ENCODE data around the gene TIE1.

TIE1 gene

GRCh38 chr1:43300378-43301094 lies at the start of gene TIE1:
TSS of gene TIE1 (plus strand) at chr1:43300982. CDS start at chr1:43301072, 90 bp downstream.
- no peak for FAIRE-seq

GRCh38 chr1:43251024-43251423 lies 49.8 kb upstream of the TIE1 start:
- FAIRE-seq (no peak), DNase-seq (ENCODE audit: low spot score) (no peak)

More at GRCh38 chr1:43300378-43301094, at the start of gene TIE1:
- no peak for DNase-seq (ENCODE audit: low spot score)

GRCh38 chr1:43252225-43252624 lies 48.6 kb upstream of the TIE1 start:
- FAIRE-seq = no peak

GRCh38 chr1:43253173-43253572 lies 47.6 kb upstream of the TIE1 start:
- DNase-seq (ENCODE audit: low spot score) = no peak
- FAIRE-seq = peak; percentile 82

More at GRCh38 chr1:43252225-43252624, 48.6 kb upstream of the TIE1 start:
- DNase-seq (ENCODE audit: low spot score) = no peak

GRCh38 chr1:43253876-43254275 lies 46.9 kb upstream of the TIE1 start:
- FAIRE-seq (no peak), DNase-seq (ENCODE audit: low spot score) (no peak)

DNA sequence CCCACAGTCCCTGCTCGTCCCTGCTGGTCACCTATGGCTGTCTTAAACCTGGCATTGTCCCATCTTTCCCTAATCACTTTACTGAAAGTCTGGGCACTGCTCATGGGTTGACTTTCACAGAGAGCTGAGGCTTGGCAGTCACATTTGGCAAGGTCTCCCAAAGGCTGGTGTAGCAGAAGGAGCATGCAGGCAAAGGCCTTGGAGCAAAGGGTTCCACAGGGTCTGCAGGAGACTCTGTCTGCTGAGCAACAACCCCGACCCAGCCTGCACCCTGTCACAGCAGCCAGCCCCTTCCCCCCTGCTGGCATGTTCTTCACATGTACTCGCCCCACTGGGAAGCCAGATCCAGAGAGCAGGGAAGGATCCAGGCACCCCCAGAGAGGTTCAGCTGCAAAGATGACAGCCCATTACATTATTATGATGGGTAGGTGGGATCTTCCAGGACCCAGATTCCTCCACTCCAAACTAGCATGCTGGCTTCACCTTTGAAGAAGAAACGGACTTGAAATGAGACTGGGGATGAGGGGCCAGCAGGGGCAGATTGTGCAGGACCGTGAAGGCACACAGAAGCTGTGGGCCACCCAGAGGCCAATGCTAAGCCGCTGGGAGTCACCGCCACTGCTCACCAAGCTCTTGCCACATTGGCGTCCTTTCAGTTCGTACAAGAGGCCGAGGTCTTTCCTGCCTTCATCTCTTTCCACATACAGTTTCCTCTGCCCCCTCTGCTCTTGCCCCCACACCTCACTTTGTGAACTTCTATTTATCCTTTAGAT lies 45.2 kb upstream of the TIE1 start:
- FAIRE-seq (no peak), DNase-seq (ENCODE audit: low spot score) (no peak)

- DNase-seq (ENCODE audit: low spot score) = no peak
- no peak for FAIRE-seq
Measured at GRCh38 chr1:43256675-43257570, 43.9 kb upstream of the TIE1 start.

GRCh38 chr1:43258370-43258769 lies 42.4 kb upstream of the TIE1 start:
- FAIRE-seq (peak; percentile 23), DNase-seq (ENCODE audit: low spot score) (no peak)

DNA sequence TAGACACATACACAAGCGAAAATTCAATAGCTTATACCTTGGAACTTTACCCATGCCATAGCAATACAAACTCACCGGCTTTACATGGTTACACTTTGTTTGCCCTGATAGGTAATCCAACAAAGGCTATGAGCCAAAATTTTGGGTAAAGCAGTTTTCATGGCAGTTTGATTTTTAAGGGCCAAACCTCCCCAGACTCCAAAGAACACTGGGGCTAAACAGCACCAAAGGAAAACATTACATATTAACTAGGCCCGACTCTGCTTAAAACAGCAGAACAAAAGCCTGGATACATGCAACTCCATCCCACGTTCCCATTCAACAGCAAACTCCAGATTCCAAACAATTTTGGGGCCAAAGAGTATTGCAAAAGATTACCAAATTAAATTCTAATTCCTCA lies 35.4 kb upstream of the TIE1 start:
- FAIRE-seq (no peak), DNase-seq (ENCODE audit: low spot score) (no peak)

- FAIRE-seq (no peak), DNase-seq (ENCODE audit: low spot score) (no peak)
Measured at GRCh38 chr1:43266881-43267280, 33.9 kb upstream of the TIE1 start.

DNA sequence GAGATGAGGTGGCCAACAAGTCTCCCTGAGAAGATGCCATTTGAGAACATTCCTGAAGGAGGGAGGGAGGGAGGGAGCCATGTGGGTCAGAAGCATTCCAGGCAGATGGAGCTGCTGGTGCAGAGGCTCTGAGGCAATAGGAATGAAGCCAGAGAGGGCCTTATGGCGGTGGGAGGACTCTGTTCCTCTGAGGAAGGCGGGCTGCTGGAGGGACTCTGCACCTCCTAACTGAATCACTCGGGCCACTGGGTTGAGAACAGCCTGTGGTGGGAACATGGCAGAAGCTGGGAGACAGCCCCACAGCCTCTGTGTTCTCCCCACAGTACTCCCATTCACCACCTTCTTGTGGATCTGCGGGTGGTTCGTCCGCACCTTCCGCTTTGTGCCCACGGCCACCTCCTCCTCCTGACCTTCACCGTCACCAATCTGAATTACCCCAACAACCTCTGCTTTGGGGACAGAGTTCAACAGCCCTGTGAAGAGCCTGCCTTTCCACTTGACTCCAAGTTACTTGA lies 33.4 kb upstream of the TIE1 start:
- no peak for DNase-seq (ENCODE audit: low spot score)
- FAIRE-seq = no peak

GRCh38 chr1:43267818-43268425 lies 32.9 kb upstream of the TIE1 start:
- FAIRE-seq (no peak), DNase-seq (ENCODE audit: low spot score) (no peak)

DNA sequence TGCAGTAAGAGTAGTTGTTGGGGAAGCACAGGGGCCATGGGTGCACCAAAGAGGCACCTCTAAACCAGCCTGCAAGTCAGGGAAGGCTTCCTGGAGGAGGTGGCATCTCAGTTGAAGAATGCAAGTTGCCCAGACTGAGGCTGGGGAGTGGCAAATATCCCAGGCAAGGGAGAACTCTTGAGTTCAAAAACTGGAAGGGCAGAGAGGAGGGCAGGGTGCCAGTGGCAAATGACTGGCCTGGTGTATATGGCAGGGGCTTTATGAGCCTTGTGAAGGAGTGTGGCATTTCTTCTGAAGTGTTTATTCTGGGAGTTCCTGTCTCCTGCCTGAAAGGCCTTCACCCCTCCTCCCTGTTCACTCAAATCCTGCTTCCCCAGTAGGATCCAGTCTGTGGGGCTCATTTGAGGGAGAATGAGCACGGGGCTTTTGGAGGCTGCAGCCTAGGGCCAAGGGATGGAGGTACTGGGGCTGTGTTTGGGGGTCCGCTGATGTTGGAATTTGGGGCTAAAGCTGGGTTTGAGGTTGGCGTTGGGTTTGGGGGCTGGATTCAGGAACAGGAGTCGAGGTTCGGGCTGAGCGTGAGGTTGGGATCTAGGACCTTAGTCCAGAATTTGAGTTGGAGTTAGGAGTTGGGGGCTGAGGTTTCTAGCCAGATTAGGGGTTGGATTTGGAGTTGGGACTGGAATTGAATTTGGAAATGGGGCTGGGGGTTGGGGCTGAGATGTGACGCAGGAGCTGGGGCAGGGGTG lies 31.0 kb upstream of the TIE1 start, which contains the start of gene TMEM125:
TSS of gene TMEM125 (plus strand) at position 357 of the 749 bp plus-strand sequence. CDS start 2,740 bp downstream, outside the sequence.
- no peak for FAIRE-seq

GRCh38 chr1:43270421-43271095 lies 30.2 kb upstream of the TIE1 start:
- DNase-seq (ENCODE audit: low spot score) (no peak), FAIRE-seq (peak; percentile 30)

More for the DNA sequence above, 31.0 kb upstream of the TIE1 start, which contains the start of gene TMEM125:
- no peak for DNase-seq (ENCODE audit: low spot score)

GRCh38 chr1:43271186-43272118 lies 29.3 kb upstream of the TIE1 start:
- FAIRE-seq (no peak), DNase-seq (ENCODE audit: low spot score) (no peak)

DNA sequence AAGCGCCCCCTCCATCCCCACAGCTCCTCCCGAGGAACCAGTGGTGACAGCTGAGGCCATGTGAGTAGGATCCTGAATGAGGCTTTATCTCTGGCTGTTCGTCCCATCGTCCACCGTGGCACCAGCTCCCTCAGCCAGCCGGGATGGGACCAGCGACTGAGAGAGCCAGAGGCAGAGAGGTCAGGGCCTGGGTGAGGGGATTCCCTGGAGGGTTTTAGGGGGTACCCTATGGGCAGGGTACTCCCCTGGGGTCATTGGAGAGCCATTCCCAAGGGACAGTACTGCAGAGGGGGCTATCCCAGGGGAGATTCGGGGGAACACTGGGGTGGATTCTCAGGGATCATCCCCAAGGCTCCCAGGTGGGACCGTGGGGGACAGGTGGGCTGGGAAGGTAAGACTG lies 28.6 kb upstream of the TIE1 start:
- DNase-seq (ENCODE audit: low spot score) (no peak), FAIRE-seq (no peak)

DNA sequence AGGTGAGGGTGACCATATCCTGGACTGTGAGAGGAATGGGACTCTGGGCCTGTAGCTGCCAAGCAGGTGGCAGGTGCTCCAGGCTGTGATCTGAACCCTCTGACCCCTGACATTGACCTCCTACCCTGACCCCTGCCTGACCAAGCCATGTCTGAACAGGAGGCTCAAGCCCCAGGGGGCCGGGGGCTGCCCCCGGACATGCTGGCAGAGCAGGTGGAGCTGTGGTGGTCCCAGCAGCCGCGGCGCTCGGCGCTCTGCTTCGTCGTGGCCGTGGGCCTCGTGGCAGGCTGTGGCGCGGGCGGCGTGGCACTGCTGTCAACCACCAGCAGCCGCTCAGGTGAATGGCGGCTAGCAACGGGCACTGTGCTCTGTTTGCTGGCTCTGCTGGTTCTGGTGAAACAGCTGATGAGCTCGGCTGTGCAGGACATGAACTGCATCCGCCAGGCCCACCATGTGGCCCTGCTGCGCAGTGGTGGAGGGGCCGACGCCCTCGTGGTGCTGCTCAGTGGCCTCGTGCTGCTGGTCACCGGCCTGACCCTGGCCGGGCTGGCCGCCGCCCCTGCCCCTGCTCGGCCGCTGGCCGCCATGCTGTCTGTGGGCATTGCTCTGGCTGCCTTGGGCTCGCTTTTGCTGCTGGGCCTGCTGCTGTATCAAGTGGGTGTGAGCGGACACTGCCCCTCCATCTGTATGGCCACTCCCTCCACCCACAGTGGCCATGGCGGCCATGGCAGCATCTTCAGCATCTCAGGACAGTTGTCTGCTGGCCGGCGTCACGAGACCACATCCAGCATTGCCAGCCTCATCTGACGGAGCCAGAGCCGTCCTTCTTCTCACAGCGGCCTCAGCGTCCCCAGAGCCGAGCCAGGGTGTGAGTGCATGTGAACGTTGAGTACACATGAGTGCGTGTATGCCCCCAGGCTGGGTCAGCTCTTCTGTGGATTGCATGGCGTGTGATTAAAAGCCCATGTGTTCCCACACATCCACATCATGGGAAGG lies 27.9 kb upstream of the TIE1 start:
- FAIRE-seq = peak; percentile 79
- no peak for DNase-seq (ENCODE audit: low spot score)

All from urothelium cell line (cell line).